K562 (cell line): ENCODE data around the gene COA7. TPM values are rescaled to one million over a fixed set of nuclear protein-coding genes. Genes with fewer than 3 reads are reported as not detected.

ENCODE experiments used
- ATAC-seq: fragments of 200-7000 bp; cut with Tn5 transposase; 3 replicates; pipeline ENCODE4 v1.9.1; 2020; ENCODE audit warnings: moderate library complexity
- BruUV-seq: library from RNA; stranded (reverse); fragments of 400-500 nt; replicated peaks from 2 replicates; lab custom pipeline; 2021; lab: Mats Ljungman, UMichigan
- CTCF ChIA-PET: fragments of 300-600 bp; formaldehyde crosslinking; extraction: SDS; loops from one replicate; lab custom pipeline; 2021; ENCODE audit warnings: low intra/inter-chr PET ratio; lab: Yijun Ruan, JAX
- POLR2A ChIA-PET: fragments of 300-600, 350-650 bp; sonication (Branson Sonifier 250); formaldehyde crosslinking; extraction: SDS; loops from one replicate; lab custom pipeline; 2021; ENCODE audit warnings: antibody characterized with exemption, inconsistent platforms; lab: Yijun Ruan, JAX
- DNase-seq, 4 experiments: peaks; one replicate each; pipeline versions ENCODE4 v3.0.0 to v3.0.0-alpha.2; 2011 to 2018; ENCODE audit warnings: low spot score in 3 of 4, mixed read lengths in 3 of 4; ENCODE audit errors: extremely low read depth in 1 of 4
- FAIRE-seq: peaks from 2 replicates; lab custom pipeline; 2011; peaks lifted over from hg19 to GRCh38; lab: Jason Lieb, UNC
- H2AFZ ChIP-seq: 2 replicates; pipeline ENCODE4 v1.6.0; 2011; ENCODE audit warnings: low read depth, low read length, control low read depth, inconsistent platforms
- H3K27ac ChIP-seq: fragments of 200-600 bp; 3 replicates; pipeline ENCODE4 v1.8.0; 2011; ENCODE audit warnings: low read depth, mild to moderate bottlenecking, control low read depth, inconsistent platforms, low read length, moderate library complexity, mixed read lengths; ENCODE audit errors: extremely low read depth
- H3K27me3 ChIP-seq, 2 experiments: fragments of 300-600 bp in 1 of 2; 2 replicates in 1 of 2; 3 replicates in 1 of 2; pipeline versions ENCODE4 v1.6.0 to v1.8.0; 2011; ENCODE audit warnings: inconsistent platforms in 2 of 2, low read length in 2 of 2, mild to moderate bottlenecking in 1 of 2, mixed read lengths in 1 of 2, moderate library complexity in 1 of 2; ENCODE audit not compliant: control insufficient read depth in 2 of 2, insufficient read depth in 2 of 2
- H3K36me3 ChIP-seq: fragments of 300-600 bp; 3 replicates; pipeline ENCODE4 v1.8.0; 2011; ENCODE audit warnings: mild to moderate bottlenecking, low read length, inconsistent platforms; ENCODE audit not compliant: control insufficient read depth, insufficient read depth
- H3K4me1 ChIP-seq, 2 experiments: fragments of 200-600 bp in 1 of 2; replicated peaks in 1 of 2; 2 replicates in 1 of 2; 3 replicates in 1 of 2; pipeline versions ENCODE4 v1.5.1 to v1.8.0; 2011; ENCODE audit warnings: inconsistent platforms in 2 of 2, low read length in 2 of 2, mild to moderate bottlenecking in 1 of 2, mixed read lengths in 1 of 2, moderate library complexity in 1 of 2; ENCODE audit not compliant: control insufficient read depth in 2 of 2, insufficient read depth in 2 of 2
- H3K4me2 ChIP-seq: 2 replicates; pipeline ENCODE4 v1.6.1; 2011; ENCODE audit warnings: low read length, control low read depth, inconsistent platforms, mixed read lengths; ENCODE audit not compliant: insufficient read depth
- H3K4me3 ChIP-seq: fragments of 200-600 bp; sonication (generic), shearing (Covaris generic); 2 replicates; pipeline ENCODE4 v1.5.1; 2016; ENCODE audit warnings: control low read depth, inconsistent platforms
- H3K79me2 ChIP-seq: fragments of 200-600 bp; 3 replicates; pipeline ENCODE4 v1.8.0; 2011; ENCODE audit warnings: low read length, inconsistent platforms; ENCODE audit not compliant: control insufficient read depth, insufficient read depth
- H3K9ac ChIP-seq, 2 experiments: 2 replicates each; pipeline versions ENCODE4 v1.6.0 to v1.6.1; 2011; ENCODE audit warnings: low read depth in 2 of 2, low read length in 2 of 2, control low read depth in 1 of 2, inconsistent platforms in 1 of 2, mild to moderate bottlenecking in 1 of 2, mixed read lengths in 1 of 2; ENCODE audit not compliant: insufficient read depth in 1 of 2
- H3K9me1 ChIP-seq: one replicate; pipeline ENCODE4 v1.6.0; 2011; ENCODE audit warnings: inconsistent platforms, mild to moderate bottlenecking, low read length, moderate library complexity; ENCODE audit not compliant: control insufficient read depth, insufficient read depth
- H3K9me3 ChIP-seq: replicated peaks from 2 replicates; pipeline ENCODE4 v1.5.1; 2011; ENCODE audit warnings: low read depth, low read length, inconsistent platforms; ENCODE audit not compliant: control insufficient read depth, insufficient read depth
- H4K20me1 ChIP-seq: replicated peaks from 2 replicates; pipeline ENCODE4 v1.6.1; 2011; ENCODE audit warnings: low read length, inconsistent platforms, mixed read lengths; ENCODE audit not compliant: control insufficient read depth, insufficient read depth
- MCM3 ChIP-seq: fragments of 450-650 bp; IDR thresholded peaks from 2 replicates; pipeline ENCODE4 v1.6.1; 2016
- PHTF2 ChIP-seq: fragments of 250-450 bp; sonication (Bioruptor Pico); IDR thresholded peaks from 2 replicates; pipeline ENCODE4 v1.5.0; 2021; ENCODE audit warnings: mild to moderate bottlenecking
- SREBF2 ChIP-seq: sonication (generic); formaldehyde crosslinking; IDR thresholded peaks from 2 replicates; pipeline ENCODE4 v1.4.0; 2020; ENCODE audit warnings: mild to moderate bottlenecking, missing genetic modification reagents
- TEAD4 ChIP-seq, 2 experiments: sonication (generic) in 1 of 2; formaldehyde crosslinking in 1 of 2; IDR thresholded peaks; 2 replicates each; pipeline versions ENCODE4 v1.6.1 to v1.8.0; 2012 to 2022; ENCODE audit warnings: borderline replicate concordance in 1 of 2, inconsistent platforms in 1 of 2, low read length in 1 of 2, mild to moderate bottlenecking in 1 of 2, missing genetic modification reagents in 1 of 2
- ZNF584 ChIP-seq: fragments of 200-800 bp; sonication (Bioruptor generic); IDR thresholded peaks from 2 replicates; pipeline ENCODE4 v1.6.1; 2016; ENCODE audit warnings: low read depth, mild to moderate bottlenecking, missing genetic modification characterization, missing compliant biosample characterization
- WGBS: fragments of 100-300 bp; shearing (Covaris generic); methylation state at CpG from one replicate; pipeline ENCODE4 v1.1.6; 2016; ENCODE audit warnings: low coverage, mixed read lengths; ENCODE audit not compliant: insufficient coverage; ENCODE audit errors: missing lambda C conversion rate; 5-methylcytosine and 5-hydroxymethylcytosine counted together
- in situ Hi-C: fragments of 300-500 bp; cut with MboI; formaldehyde crosslinking; loops from 4 replicates; pipeline ENCODE4 v1.15.0; 2018; ENCODE audit warnings: inconsistent platforms, mixed read lengths
- intact Hi-C: fragments of 100-400 bp; cut with micrococcal nuclease; formaldehyde crosslinking; loops from 2 replicates; pipeline ENCODE4 v1.14.2; 2022
- polyA plus RNA-seq, 8 experiments: library from polyadenylated mRNA; depleted of rRNA in 4 of 8; stranded (reverse) in 5 of 8; unstranded in 3 of 8; fragments of >200 nt; fragmentation: Nextera tagmentation in 2 of 8; fragmentation: Illumina TruSeq in 1 of 8; extraction: Ambion mirVana in 2 of 8; extraction: Trizol in 1 of 8; gene quantifications; 2 replicates each; pipeline versions ENCODE4 v1.2.1 to v1.2.3, GENCODE V29; 2011 to 2014; ENCODE audit warnings: inconsistent platforms in 1 of 8, missing spikeins in 1 of 8
- total RNA-seq, 7 experiments: library from RNA; depleted of rRNA in 6 of 7; stranded (reverse); fragments of >200 nt in 6 of 7; fragmentation: Illumina TruSeq in 2 of 7; extraction: Trizol in 2 of 7; gene quantifications; 2 replicates each; pipeline versions ENCODE4 v1.2.1 to v1.2.3, GENCODE V29; 2011 to 2021; ENCODE audit warnings: low replicate concordance in 1 of 7

Gene COA7
- total and polyA plus RNA-seq, 9 of the 15 experiments (the other 6 are each of a cell fraction or from before 2014, with no cell fraction given), result 19.4 to 82.8 (median 51.0) TPM

- Histone ChIP-seq H3K36me3 (no peaks in the 10 kb centered on the region), H3K79me2 (no peaks in the 10 kb centered on the region), H3K9me1 (no peaks in the 10 kb centered on the region), H2AFZ (no peak overlapping the region; the same call in 1 of the 2 replicates)
- no peak for FAIRE-seq
- CTCF ChIA-PET, result no interaction called here
- TF ChIP-seq MCM3, result 0 out of 2 replicates have a peak, but pooled peaks have one; percentile 23
- no peak for TF ChIP-seq ZNF584 (CRISPR knock-in tag)
- TF ChIP-seq PHTF2 (CRISPR knock-in tag), result no peak
- TF ChIP-seq TEAD4 (IDR thresholded peaks at IDR 0.05; ENCODE audit: low read length), result no peak
- TF ChIP-seq TEAD4 (CRISPR knock-in tag; IDR thresholded peaks at IDR 0.05; ENCODE audit: borderline replicate concordance), result no peak
- TF ChIP-seq SREBF2 (CRISPR knock-in tag), result no peak
- TF ChIP-seq, all 486 proteins: peak for 1
- Histone ChIP-seq H3K27me3 (no peaks in the 10 kb centered on the region), H3K4me3 (no peak overlapping the region), H3K4me2 (no peak overlapping the region), H3K4me1 (peaks cover 4 to 10% of the 10 kb centered on the region in 2 experiments; a peak in 3 of 5 replicates), H3K9me3 (no peaks in the 10 kb centered on the region), H4K20me1 (no peaks in the 10 kb centered on the region), H3K9ac (peak overlapping the region in 1 of 2 experiments; percentile 39; a peak in 1 of 4 replicates), H3K27ac (no peak overlapping the region)
- in situ Hi-C loops, result loop anchor here (10.0 kb wide), 1 partner anchor 479 kb away; no protein-coding TSS in a partner anchor
- ATAC-seq (no peak), DNase-seq (no peak)
- BruUV-seq, result no TSS peak
- intact Hi-C loops, result no loop called here
- WGBS, result 39% methylated on average over 5 of the region's 6 CpGs
- POLR2A ChIA-PET, result no interaction called here
Measured at GRCh38 chr1:52706136-52706670, 8.1 kb upstream of the COA7 start.
